ES-I3 (cell line): ENCODE data around the gene OPRL1.
A peak's percentile ranks its signal among the peaks of the same experiment; 100 is the strongest.

Experiments used
- H3K36me3 ChIP-seq: 2 replicates; pipeline ENCODE4 v1.6.1; 2013; ENCODE audit warnings: mild to moderate bottlenecking, low read length, control low read depth, moderate library complexity; ENCODE audit not compliant: insufficient read depth
- H3K4me1 ChIP-seq: 2 replicates; pipeline ENCODE4 v1.6.1; 2013; ENCODE audit warnings: mild to moderate bottlenecking, control low read depth, low read length; ENCODE audit not compliant: insufficient read depth
- H3K9ac ChIP-seq: 2 replicates; pipeline ENCODE4 v1.6.1; 2013; ENCODE audit warnings: low read depth, mild to moderate bottlenecking, low read length, moderate library complexity
- H3K9me3 ChIP-seq: 2 replicates; pipeline ENCODE4 v1.6.1; 2013; ENCODE audit warnings: mild to moderate bottlenecking, low read length, moderate library complexity; ENCODE audit not compliant: control insufficient read depth, insufficient read depth

OPRL1 gene

DNA sequence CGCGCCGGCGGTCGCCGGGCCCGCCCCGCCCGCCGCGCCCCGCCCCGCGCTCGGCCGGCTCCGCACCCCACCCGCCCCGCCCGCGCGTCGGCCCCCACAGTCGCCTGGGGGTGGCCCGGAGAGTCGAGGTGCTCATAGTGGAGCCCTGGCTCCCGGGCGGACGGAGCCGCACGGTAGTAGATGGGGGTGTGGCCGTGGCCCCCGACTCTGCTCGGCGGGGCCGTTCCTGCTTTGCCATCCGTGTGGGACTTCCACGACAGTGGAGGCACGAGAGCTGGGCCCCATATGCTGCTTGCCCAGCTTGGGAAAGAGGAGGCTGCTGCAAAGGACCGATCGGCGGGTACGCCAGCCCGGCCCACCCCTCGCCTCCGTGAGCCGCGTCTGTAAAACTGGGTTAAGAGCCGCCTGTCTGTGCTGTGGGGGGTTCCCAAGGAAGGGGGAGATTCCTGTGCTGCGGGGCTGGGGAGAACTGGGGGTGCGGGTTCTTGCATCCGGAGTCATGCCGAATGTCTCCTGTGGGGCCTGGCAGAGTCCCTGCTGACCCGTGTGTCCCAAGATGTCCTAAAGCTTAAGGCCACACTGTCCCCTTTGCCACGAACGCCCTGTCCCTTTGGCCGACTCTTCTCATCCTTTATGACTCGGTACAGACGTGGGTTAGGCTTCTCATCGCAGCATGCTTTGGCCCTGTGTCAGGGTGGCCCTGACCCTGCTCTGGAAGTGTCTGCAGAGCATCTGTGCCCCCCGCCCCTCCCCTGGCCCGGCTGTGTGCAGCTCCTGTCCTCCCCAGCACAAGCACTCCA lies at the start of gene OPRL1:
Gene OPRL1, plus strand, starts transcription at position 70 of the 800 bp plus-strand sequence. CDS start 12,639 bp downstream, outside the sequence.
- peaks cover 9% of the 10 kb centered on the region; the same call in 1 of the 2 replicates for H3K4me1 ChIP-seq
- H3K36me3 ChIP-seq: no peaks in the 10 kb centered on the region
- peak within 1 kb of the TSS; percentile 72 for H3K9ac ChIP-seq
- no peaks in the 10 kb centered on the region for H3K9me3 ChIP-seq

DNA sequence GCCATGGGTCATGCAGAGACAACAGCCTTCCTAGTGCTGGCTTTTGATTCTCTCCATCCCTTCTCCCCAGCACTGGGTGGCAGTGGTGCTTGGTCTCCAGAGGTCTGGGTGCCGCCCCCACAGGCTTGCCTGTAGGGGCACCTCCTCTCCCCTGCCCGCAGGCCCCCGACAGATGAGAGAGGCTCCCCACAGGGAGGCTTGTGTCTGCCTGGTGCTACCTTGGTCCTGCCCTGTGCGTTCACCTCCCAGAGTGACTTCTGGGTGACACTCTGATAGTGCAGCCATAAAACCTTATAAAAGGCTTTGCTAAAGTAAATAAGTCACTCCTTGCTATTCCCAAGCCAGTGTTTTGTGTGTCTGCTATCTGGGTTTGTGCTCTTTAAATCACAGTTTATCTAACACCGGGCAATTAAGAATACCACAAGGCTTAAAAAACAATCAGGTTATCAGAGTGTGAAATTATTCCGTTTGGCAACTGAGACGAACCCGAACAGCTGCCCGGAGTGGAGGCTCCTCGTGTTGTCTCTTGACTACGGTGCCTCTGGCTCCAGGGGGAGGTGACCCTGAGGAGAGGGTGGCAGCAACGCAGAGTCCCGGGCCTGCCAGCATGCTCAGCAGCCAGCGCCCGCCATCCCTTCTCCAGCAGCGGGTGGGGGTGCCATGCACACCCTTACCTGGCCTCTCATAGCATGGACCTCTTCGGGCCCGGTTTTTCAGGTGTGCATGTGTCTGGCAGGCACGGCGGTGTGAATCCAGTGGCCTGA lies 49.3 kb upstream of the OPRL1 start:
- H3K9ac ChIP-seq: no peak overlapping the region
- H3K9me3 ChIP-seq: no peaks in the 10 kb centered on the region
- no peaks in the 10 kb centered on the region; the same call in 1 of the 2 replicates for H3K4me1 ChIP-seq
- H3K36me3 ChIP-seq: peaks cover 5% of the 10 kb centered on the region; the same call in 1 of the 2 replicates

DNA sequence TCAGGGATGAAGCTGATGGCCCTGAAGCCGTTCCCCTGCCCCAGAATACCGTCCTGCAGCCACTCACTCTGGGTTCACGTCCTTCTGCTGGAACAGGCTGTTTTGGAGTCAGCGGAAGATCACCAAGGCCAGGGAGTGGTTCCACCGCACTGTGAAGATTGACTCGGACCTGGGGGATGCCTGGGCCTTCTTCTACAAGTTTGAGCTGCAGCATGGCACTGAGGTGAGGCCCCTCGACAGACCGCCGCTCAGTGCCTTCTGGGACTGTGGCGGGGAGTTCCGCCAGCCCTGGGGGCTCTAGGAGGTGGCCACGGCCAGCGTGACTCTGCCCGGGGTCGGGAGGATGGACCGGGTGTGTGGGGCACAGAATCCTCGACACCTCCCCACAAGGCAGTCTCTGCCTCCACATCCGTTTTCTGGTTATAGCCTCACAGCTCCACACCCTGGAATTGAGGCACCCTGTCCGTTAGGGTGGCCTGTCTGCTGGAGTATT lies 48.0 kb upstream of the OPRL1 start:
- no peak overlapping the region for H3K9ac ChIP-seq
- H3K36me3 ChIP-seq: peaks cover 5% of the 10 kb centered on the region; the same call in 1 of the 2 replicates
- H3K9me3 ChIP-seq: no peaks in the 10 kb centered on the region
- H3K4me1 ChIP-seq: peaks cover 11% of the 10 kb centered on the region; the same call in 1 of the 2 replicates

DNA sequence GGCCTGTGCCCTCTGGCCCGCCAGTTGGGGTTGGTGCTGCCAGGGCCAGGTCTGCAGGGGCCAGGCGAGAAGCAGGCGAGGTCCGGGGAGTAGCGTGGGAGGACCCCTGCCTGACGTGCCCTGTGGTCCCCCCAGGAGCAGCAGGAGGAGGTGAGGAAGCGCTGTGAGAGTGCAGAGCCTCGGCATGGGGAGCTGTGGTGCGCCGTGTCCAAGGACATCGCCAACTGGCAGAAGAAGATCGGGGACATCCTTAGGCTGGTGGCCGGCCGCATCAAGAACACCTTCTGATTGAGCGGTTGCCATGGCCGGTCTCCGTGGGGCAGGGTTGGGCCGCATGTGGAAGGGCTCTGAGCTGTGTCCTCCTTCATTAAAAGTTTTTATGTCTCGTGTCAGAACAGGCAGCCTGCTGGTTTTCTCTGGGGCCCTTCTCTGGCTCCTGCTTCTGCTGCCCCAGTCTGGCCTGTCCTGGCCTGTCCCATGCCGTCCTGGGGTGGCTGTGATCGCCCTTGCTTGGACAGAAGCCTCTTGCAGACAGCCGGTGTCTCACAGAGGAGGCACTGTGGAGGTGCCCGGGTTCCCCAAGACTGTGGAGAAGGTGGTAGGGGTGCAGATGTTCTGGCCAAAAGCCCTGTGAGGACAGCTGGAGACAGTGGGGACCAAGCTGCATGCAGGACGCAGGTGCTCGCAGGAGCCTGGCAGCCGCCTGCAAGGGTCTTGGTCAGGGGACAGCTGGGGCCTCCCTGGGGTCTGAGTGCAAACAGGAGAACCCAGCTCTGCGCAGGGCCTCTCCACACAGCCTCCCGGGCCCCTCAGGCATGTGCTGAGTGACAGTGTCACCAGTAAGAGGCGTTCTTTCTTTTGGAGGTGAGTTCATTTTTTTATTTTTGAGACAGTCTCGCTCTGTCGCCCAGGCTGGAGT lies 46.9 kb upstream of the OPRL1 start:
- Histone ChIP-seq H3K9me3 (no peaks in the 10 kb centered on the region), H3K4me1 (peaks cover 11% of the 10 kb centered on the region; the same call in 1 of the 2 replicates), H3K36me3 (peaks cover 3% of the 10 kb centered on the region; the same call in 1 of the 2 replicates), H3K9ac (no peak overlapping the region)

DNA sequence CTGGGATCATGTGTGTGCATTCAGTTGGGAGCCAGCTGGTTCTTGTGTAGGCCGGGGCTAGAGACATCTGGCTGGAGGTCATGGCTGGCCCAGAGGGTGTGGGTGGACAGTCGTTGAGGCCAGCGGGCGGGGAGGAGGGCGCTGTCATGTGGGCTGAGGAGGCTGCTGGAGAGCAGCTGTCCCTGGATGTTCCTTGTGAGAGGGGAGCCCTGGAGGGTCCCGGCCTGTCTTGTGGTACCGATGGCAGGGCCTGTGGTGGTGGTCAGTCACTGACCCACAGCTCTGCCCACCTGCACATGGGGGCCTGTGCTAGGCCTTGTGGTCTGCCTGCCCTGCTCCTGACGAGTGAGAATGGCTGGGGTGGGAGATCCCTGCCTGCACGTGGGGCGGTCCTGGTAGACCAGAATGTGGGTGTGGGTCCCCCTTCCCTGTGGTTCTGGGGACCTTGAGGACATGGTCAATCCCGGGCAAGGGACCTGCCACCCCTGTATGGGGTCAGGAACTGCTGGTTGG lies 45.8 kb upstream of the OPRL1 start:
- H3K4me1 ChIP-seq: peaks cover 11% of the 10 kb centered on the region; the same call in 1 of the 2 replicates
- no peaks in the 10 kb centered on the region for H3K9me3 ChIP-seq
- no peak overlapping the region for H3K9ac ChIP-seq
- no peaks in the 10 kb centered on the region; the same call in 1 of the 2 replicates for H3K36me3 ChIP-seq

DNA sequence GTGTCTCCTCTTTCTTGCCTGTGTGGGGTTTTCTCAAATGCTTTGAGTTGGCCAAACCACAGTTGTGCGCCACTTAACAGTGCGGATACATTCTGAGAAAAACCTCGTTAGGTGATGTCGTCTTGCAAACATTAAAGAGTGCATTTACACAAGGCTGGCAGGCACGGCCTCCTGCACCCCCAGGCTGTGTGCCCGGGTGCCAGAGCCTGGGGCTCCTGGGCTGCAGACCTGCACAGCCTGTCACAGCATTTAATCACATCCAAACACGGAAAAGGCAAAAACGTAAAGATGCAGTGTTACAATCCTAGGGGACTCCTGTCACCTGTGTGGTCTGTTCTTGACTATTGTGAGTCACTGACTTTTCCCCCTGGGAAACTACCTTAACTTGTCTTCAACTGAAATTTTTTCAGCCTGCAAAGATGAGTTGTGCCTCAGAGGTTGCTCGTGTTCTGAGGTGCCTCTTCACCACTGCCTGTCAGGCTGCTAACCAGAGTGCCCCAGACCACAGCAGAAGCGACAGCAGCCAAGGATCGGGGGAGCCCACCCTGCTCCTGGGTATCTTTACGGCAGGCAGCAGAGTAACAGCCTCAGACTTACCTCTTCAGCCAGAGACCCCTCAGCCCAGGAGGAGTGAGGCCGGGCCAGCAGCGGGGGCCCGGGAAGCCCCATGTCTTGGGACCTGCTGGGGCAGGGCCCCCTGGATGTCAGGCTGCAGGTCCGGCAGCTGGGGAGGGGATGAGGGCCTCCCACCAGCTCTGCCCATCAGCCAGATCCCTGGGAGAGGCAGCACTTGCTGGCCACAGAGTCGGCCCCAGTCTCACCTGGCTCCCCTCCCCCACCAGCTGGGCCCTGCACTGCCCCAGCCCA lies 44.6 kb upstream of the OPRL1 start:
- no peaks in the 10 kb centered on the region; the same call in 1 of the 2 replicates for H3K36me3 ChIP-seq
- peaks cover 16% of the 10 kb centered on the region; the same call in 1 of the 2 replicates for H3K4me1 ChIP-seq
- no peaks in the 10 kb centered on the region for H3K9me3 ChIP-seq
- H3K9ac ChIP-seq: no peak overlapping the region

DNA sequence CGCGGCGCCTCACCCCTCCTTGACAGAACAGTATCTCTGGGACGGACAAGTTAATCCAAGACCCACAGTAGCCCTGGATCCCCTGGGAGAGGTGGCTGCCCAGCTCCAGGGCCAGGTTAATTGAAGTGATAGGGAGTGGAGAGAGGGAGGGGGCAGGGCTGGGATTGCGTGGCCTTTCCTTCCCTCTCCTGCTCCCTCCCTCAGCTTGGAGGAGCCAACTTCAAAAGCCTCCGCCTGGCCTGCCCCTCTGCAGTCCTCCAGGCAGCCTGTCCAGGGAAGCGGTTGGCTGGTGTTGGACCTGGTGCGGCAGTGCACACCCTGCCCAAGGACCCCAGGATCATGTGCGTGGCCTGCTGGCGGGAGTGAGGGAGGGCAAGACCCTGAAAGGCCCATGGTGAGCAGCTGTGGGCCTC lies 43.9 kb upstream of the OPRL1 start, which contains the start of gene C20orf204:
Gene C20orf204, plus strand, starts transcription at position 250 of the 413 bp plus-strand sequence. Its CDS starts 142 bp downstream, at position 392.
- H3K9ac ChIP-seq: no peak within 1 kb of the TSS

DNA sequence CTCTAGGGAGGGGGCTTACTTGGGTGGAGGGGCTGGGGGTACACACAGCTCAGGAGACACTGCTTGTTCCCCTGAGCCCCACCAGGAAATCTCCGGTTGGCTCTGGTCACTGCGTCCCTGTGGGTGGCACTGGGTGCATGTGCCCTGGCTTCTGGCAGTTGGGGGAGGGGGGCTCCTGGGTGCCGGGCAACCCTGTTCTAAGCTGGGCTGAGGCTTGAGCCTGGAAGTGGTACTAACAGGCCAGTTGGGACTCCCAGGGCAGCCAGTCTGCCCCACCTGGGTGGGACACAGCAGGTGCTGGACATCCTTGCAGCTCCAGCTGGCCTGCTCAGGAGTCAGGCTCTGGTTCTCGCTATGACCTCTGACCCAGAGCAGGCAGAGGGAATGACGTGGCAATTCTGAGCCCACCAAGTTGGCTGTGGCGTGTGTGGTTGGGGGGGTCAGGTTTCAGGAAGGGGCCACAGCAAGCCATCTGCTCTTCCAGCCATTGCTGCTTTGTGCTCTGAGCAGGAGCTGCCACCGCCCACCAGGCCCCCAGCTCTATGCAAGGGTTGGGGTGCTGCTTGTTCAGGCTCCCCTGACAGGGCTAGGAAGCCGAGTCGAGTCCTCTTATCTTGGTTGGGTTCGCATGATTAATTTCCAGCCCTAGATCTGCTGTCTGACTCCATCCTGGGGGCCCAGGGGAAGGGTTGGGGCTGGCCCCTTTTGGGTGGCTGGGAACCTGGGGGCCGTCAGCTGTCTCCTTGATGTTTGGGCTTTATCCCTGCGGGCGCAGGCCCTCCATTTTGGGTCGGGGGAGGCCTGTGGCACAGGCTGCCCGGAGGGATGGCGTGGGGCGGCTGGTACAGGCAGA lies 43.3 kb upstream of the OPRL1 start:
- peaks cover 16% of the 10 kb centered on the region; the same call in 1 of the 2 replicates for H3K4me1 ChIP-seq
- no peaks in the 10 kb centered on the region for H3K36me3 ChIP-seq
- no peaks in the 10 kb centered on the region for H3K9me3 ChIP-seq
- no peak overlapping the region for H3K9ac ChIP-seq

More for the DNA sequence above, 43.9 kb upstream of the OPRL1 start, which contains the start of gene C20orf204:
- Histone ChIP-seq H3K4me1 (peaks cover 16% of the 10 kb centered on the region; the same call in 1 of the 2 replicates), H3K9me3 (no peaks in the 10 kb centered on the region), H3K36me3 (no peaks in the 10 kb centered on the region; the same call in 1 of the 2 replicates)

DNA sequence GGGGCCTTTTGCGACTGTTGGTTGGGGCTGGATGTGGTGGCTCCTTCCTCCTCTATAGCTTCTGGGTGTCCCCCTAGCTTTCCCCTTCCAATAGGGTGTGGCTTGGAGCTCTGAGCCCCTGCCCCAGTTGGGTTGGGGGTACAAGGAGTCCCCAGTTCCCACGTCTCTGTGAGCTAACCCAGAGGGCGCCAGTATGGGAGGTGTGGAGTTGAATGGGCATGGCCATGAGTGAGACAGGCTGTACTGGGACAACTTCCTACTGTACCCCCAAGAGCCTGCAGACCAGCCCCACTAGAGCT lies 42.7 kb upstream of the OPRL1 start:
- H3K9me3 ChIP-seq: no peaks in the 10 kb centered on the region
- peaks cover 16% of the 10 kb centered on the region; the same call in 1 of the 2 replicates for H3K4me1 ChIP-seq
- H3K36me3 ChIP-seq: no peaks in the 10 kb centered on the region
- no peak overlapping the region for H3K9ac ChIP-seq

DNA sequence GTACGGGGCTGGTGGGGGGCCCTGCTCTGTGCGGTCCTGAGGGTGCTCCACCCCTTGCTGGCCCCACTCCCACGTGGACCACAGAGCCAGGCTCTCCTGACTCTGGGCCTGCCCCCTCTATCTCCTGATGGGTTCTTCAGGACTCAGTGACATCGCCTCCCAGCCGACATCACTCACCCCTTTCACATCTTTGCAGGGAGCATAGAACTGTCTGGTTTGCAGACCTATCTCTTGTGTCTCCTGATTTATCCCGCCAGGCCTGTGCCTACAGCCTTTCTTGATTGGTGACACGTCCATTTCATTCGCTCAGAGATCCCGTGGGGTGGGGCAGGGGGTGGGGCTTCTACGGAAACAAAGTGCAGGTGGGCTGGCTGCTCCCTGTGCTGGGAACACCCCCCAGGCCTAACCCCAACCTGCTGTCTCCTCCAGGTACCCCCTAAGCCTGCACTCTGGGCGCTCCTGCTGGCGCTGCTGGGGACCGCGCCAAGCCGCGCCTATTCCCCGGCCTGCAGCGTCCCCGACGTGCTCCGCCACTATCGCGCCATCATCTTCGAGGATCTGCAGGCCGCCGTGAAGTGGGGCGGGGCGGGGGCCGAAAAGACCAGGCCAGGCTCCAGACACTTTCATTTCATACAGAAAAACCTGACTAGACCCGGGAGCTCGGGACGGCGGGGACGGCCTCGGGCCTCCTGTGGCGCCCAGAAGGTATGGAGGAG lies 42.2 kb upstream of the OPRL1 start:
- no peaks in the 10 kb centered on the region for H3K9me3 ChIP-seq
- H3K9ac ChIP-seq: peak overlapping the region; percentile 65; the same call in 1 of the 2 replicates
- H3K4me1 ChIP-seq: peaks cover 16% of the 10 kb centered on the region; the same call in 1 of the 2 replicates
- no peaks in the 10 kb centered on the region for H3K36me3 ChIP-seq

DNA sequence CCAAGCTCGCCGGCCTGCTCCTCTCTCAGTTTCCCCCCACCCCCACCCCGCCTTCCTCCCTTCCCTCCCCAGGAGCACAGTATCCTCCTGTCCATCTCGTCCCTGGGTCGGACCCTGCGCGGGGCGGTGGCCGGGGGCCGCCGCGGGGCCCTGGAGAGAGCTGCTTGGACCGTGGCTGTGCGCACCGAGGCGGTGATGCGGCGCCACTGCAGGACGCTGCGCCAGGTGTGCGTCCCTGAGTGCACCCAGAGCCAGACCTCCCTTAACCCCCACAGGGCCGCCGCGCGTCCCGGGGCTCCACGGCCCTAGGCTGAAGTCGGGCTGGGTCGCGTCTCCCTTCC lies 41.7 kb upstream of the OPRL1 start:
- Histone ChIP-seq H3K4me1 (peaks cover 16% of the 10 kb centered on the region; the same call in 1 of the 2 replicates), H3K9me3 (no peaks in the 10 kb centered on the region), H3K9ac (peak overlapping the region; percentile 65), H3K36me3 (no peaks in the 10 kb centered on the region)
